HG02885 (cell line): ENCODE data around the gene HSFX4.
"Not testable (repeated sequence)": the region's sequence is repeated elsewhere in the genome, so short reads cannot be mapped to it uniquely, and the experiment has no call there.

ENCODE experiments used
- ATAC-seq: cut with Tn5 transposase; IDR thresholded peaks from one replicate; pipeline ENCODE4 v1.9.1; 2021; ENCODE audit warnings: mild to moderate bottlenecking; ENCODE audit not compliant: unreplicated experiment, poor library complexity

HSFX4 gene

GRCh38 chrX:149929400-149929799 is at the start of gene HSFX4:
TSS of gene HSFX4 (plus strand) at chrX:149929573. CDS start at chrX:149929645, 72 bp downstream.
- not testable (repeated sequence) for ATAC-seq

GRCh38 chrX:149881081-149881711 is 48.2 kb upstream of the HSFX4 start, which contains the start of gene MAGEA8:
TSS of gene MAGEA8 (plus strand) at chrX:149881183. CDS start at chrX:149884273, 3,090 bp downstream.
- ATAC-seq, result no peak

GRCh38 chrX:149890828-149891227 is 38.5 kb upstream of the HSFX4 start:
- ATAC-seq, result not testable (repeated sequence)

GRCh38 chrX:149898554-149898953 is 30.8 kb upstream of the HSFX4 start:
- ATAC-seq, result no peak

- peak; percentile 81 for ATAC-seq
These were observed 25.3 kb upstream of the HSFX4 start for GRCh38 chrX:149903889-149904748.

- ATAC-seq, result peak; percentile 58
These were observed 21.1 kb upstream of the HSFX4 start for GRCh38 chrX:149908308-149908707.

- no peak for ATAC-seq
These were observed 20.6 kb upstream of the HSFX4 start for GRCh38 chrX:149908727-149909126.

GRCh38 chrX:149909324-149910177 is 19.8 kb upstream of the HSFX4 start:
- ATAC-seq, result no peak

- no peak for ATAC-seq
These were observed 19.1 kb upstream of the HSFX4 start for GRCh38 chrX:149910178-149910695.

- ATAC-seq, result peak; percentile 84
These were observed 12.5 kb upstream of the HSFX4 start for GRCh38 chrX:149916745-149917392.

GRCh38 chrX:149923836-149924235 is 5.5 kb upstream of the HSFX4 start:
- not testable (repeated sequence) for ATAC-seq

- not testable (repeated sequence) for ATAC-seq
These were observed 4.9 kb upstream of the HSFX4 start for GRCh38 chrX:149924434-149924833.

GRCh38 chrX:149927245-149927963 is 2.0 kb upstream of the HSFX4 start:
- ATAC-seq, result peak; percentile 51

- ATAC-seq, result peak; percentile 37
These were observed 1.5 kb upstream of the HSFX4 start for GRCh38 chrX:149927964-149928258.

GRCh38 chrX:149928635-149929034 is 738 bp upstream of the HSFX4 start:
- not testable (repeated sequence) for ATAC-seq

- ATAC-seq, result not testable (repeated sequence)
These were observed 2.0 kb downstream of the HSFX4 start for GRCh38 chrX:149931355-149931754.

- not testable (repeated sequence) for ATAC-seq
These were observed 2.8 kb downstream of the HSFX4 start for GRCh38 chrX:149932150-149932549.

- not testable (repeated sequence) for ATAC-seq
These were observed 3.6 kb downstream of the HSFX4 start for GRCh38 chrX:149932970-149933369.

- ATAC-seq, result not testable (repeated sequence)
These were observed 4.2 kb downstream of the HSFX4 start for GRCh38 chrX:149933547-149933946.
